Stimulated activated CD8-positive, alpha-beta memory T cell treated with anti-CD3 and anti-CD28 coated beads, Interleukin-7, amount 100 ng/mL, for 1 hour (primary cell): Measurements from ENCODE around the gene NENF.

Source experiments
- DNase-seq, 2 donors: peaks; one replicate each; pipeline ENCODE4 v3.0.0-alpha.2; 2020; ENCODE audit warnings: low read depth in 2 of 2

Gene NENF

DNA sequence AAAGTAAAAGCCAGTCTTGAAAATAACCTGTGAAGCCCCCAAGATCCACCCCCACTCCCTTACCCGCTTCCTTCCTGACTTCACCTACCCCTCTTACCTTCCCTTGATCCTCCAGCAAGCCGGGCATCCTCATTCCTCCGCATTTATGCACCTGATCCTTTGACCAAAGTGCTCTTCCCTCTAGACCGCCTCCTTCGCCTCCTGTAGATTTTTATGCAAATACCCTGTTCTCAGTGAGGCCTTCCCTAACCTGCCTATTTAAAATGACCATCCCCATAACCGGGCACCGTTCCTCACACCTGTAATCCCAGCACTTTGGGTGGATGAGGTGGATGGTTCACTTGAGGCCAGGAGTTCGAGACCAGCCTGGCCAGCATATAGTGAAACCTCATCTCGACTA lies 1.1 kb upstream of the NENF start:
- no peak for DNase-seq

DNA sequence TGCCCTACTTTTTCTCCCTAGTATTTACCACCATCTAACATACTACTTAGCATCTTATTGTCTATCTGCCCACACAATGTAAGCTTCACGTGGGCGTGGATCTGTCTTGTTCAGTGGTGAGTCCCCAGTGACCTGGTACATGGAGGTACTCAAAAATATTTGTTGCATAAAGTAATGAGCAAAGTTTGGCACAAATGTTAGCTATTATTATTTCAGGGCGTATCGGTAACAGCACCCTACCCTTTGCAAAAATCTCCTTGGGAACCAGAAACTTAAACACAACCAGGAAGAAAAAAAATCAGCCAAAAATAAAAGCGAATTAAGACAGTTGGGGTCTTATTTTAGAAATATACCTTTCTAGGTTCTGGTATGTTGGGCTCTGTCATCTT lies 454 bp upstream of the NENF start:
- DNase-seq = no peak

DNA sequence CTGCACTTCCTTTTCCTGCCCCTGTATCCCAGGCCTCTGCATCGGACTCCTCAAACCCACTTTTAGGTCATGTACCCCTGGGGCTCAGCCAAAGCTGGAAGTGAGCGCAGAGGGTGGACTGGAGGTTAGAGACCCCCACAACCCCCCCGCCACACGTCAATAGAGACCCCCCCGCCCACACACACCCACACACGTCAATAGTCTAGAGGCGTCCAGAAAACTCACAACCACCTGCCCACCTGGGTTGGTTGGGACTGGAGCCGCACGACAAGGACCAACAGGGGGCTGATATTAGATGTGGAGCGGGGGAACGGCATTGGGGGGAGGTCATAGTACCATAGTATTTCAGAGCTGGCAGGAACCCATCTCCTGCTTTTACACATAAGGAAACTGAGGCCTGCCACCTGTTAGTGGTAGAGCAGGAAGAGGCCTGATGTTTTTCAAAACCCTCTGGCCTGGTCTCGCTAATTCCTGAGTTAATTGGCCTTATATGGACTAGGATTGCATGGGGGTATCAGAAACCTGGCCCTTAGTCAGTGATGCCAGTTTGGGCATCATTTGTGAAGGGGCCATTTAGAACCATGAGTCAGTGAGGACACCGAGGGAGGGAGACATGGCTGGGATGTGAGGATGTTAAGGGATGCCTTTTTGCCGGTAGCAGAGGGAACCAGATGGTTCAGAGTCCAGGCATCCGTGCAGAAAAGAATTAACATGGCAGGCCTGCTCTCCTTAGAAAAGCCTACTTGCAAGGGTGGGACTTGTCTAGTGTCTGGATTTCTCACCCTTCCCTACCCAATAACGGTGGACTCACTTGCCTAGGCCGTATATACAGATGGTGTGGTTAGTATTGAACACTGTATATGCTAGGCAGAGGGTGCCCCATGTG lies 1.1 kb downstream of the NENF start:
- no peak for DNase-seq

DNA sequence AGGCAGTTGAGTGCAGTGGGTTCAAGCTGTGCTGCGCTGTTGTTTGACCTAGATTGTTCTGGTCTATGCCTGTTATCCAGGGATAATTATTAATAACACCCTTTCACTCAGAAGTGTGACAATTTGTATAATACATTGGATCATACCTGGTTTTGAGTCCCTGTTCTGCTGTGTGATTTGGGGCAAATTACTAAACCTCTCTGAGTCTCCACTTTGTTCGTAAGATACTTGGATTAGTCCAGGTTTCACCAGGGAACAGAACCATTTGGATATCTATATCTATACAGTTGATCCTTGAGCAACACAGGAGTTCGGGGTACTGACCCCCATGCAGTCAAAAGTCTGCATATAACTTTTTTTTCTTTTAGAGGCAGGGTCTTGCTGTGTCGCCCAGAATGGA lies 2.3 kb downstream of the NENF start:
- DNase-seq = no peak

DNA sequence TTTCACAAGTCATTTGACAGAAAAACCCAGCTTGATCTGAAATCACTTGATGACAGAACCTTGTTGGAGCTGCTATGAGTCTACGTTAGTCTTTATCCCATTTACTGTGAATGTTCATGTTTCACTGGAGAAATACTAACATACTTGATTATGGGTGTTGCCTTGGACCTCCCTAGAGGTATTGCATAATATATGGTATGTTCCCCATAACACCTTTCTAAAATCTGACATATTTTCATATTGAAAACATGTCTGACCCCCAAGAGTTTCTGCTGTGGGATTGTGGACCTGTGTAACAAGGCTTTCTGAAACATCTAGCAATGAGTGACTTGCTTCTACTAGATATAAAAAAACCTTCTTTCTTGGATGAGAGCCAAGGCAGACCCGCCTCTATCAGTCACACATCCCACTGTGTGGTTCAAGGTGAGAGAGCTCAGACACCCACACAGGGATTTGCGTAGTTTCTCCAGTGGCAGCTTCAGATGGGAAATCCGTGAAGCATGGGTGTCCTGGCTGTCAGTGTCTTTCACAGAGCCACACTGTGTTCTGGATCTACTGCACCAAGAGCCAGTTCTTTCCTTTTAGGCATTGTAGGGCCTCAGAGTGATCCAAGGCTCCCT lies 4.6 kb downstream of the NENF start:
- no peak for DNase-seq

DNA sequence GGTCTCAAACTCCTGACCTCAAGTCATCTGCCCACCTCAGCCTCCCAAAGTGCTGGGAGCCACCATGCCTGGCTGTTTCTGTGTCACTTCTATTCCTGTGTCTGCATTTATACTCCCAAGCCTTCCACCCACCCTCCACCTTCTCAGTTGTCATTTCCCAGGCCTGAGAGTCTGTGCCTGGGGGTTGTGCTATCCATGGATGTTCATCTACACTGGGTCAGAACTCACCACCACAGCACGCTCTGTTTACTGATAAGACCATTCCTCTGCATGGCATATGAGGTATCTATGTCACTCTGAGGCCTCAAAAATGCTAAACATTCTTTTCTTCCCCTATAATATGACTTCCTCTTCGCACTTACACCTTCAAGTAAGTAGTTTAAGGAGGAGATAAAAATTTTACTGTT lies 6.1 kb downstream of the NENF start:
- DNase-seq = no peak

DNA sequence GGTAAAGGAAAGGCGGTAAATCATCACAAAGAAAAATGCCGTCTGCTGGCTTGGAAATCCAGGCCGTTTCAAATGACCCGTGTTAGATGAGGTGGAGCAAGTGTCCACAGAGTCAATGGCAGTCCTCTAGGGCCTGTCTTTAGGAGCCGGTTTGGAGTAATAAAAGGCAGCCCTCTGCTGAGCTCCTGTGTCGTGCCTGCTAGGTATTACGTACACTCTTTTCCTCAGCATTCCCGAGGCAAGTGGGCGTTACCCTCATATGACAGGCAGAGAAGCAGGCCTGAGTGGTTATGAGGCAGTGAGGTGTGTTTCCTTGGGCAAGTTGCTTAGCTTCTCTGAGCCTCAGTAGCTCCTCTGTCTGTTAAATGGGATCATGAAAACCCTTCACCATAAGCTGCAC lies 7.7 kb downstream of the NENF start:
- DNase-seq = no peak

DNA sequence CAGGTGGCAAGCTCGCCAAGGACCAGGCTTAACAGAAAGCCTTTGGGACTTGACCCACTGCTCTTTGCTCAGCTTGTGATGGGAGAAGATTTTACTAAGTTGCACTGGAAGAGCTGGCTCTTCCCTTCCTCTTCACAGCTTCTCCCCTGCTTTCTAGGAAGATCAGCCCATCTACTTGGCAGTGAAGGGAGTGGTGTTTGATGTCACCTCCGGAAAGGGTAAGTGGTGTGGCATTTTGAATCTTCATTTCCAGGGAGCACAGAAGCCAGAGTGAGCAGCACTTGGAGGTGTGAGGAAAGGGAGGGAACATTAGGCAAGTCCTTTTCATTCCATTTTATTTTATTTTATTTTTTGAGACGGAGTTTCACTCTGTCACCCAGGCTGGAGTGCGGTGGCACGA lies 9.7 kb downstream of the NENF start:
- DNase-seq = no peak

DNA sequence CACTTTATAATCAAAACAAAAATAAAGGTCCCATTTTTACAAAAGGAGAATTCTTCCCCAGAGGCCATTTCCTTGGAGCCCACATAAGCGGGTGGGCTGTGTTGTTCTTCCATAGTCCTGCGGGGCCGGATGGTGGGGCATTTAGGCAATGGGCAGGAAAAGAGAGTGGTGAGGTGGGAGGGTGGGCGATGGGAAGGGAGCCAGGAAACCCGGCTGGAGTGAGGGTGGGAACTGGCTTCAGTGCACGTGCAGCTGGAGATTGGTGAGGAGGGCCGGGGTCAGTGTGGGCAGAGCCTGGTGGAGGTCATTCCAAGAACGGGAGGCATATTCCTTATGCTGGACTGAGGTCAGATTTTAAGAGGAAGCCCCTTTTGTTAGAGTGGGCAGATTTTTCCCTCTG lies 13.6 kb downstream of the NENF start:
- DNase-seq = no peak

DNA sequence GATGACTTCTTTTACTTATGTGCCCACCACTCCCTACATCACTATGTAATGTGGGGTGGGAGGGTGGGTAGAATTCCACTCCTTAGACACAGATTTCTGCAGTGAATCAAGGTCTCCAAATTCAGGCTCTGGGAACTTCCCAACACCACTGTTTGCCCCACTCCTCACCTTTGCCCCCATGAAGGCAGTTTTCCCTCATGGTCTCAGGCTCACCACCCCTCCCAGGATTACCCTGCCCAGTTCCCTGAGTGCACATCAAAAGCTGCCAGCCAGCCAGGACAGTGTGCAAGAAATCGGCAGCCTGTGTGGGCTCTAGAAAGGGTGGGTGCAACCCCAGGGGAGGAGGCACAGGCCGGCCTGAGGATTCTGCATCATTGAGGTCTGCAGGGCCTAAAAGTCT lies 14.8 kb downstream of the NENF start:
- DNase-seq = no peak

DNA sequence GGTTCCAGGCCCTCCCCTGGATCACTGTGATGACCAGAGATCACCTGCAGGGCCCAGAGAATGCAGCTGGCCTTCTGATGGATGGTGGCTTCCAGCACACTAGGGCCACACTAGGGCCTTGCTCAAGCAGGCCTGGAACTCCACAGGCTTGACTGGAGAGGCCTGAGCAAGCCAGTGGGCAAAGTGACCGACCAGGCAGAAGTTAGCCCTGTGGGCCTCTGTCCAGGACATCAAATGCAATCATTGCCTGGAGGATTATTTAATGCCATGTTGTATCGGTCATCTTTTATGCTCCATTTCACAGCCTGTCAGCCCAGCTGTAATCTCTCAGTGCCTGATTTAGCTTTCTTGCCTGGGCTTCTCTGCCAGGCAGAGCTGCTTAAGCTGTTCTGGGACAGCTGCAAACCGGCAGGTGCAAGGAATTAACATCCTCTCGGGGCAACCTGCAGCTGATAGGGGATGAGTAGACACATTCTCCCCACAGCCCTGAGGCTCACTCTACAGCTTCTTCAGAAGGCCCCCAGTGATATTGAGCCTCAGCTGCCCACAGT lies 17.7 kb downstream of the NENF start:
- no peak for DNase-seq

DNA sequence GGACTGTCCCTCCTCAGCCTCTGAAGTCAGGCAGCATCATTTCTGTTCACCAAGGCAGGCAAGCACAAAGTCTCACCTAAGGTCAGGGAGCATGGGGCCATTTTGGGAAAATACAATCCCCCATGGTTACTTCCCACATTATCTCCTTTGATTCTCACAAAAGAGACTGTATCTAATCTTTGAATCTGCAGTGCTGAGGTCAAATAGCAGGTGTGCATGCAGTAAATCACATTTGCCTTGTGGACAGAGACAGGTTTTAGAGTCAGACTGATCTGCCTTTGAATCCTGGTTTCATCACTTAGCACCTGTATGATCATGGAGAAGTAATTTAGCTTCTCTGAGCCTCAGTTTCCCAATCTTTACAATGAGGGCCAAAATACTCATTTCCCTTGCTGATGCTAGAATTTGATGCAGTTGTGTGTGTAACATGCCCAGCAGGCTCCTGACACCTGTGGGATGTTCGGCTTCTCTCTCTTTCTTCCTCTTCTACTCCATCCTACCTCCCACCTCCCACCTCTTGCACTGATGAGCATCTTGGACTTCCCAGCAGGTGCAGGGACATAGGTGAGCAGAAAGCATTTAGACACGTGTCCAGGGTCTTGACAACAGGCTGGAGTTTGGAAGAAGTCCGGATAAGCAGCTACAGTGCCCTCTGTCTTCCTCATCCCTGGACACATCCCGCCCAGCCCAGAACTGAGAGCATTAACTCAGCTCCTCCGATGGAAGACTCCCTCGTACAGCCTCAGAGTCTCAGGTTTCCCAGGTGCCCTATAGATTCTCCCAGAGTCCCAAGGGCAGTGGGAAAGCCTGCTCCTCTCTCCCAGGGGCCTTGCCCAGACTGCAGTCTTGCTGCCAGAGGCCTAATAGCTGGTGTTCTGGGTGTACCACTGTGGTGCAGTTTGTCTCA lies 18.9 kb downstream of the NENF start:
- DNase-seq = no peak

DNA sequence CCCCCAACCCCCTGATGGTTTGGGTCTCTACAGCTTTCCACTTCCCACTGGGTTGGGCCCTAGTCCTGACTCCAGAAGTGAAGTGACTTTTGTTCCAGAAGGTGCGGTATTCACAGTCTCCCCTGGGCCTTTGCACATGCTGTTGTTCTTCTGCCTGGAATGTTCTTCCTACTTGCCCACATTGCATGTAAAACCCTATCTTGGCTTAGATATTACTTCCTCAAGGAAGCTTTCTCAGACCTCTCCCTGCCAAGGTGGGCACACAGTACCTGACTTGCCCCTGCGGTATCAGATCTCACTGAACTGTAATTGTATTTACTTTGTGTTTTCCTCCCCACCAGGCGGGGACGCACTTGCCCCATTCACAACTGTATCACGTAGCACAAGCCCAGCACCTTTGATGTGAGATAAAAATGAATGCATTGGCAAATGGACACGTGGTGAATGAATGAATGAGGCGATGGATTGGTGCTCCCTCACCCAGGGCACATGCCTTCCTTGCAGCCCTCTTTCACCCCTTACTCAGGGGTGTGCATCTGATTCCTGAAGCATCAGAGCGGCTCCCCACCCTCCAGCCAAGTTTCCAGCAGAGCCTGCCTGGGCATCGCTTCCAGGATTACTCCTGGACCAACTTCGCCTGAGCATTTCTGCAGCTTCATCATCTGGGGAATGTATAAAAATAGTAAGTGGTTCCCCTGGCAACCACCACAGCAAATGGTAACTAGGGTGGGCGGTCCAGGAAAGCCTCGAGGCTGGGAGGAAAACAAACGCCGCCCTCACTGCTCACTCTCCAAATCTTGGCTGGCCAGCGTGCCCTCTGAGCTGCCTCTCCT lies 19.8 kb downstream of the NENF start:
- DNase-seq = no peak

DNA sequence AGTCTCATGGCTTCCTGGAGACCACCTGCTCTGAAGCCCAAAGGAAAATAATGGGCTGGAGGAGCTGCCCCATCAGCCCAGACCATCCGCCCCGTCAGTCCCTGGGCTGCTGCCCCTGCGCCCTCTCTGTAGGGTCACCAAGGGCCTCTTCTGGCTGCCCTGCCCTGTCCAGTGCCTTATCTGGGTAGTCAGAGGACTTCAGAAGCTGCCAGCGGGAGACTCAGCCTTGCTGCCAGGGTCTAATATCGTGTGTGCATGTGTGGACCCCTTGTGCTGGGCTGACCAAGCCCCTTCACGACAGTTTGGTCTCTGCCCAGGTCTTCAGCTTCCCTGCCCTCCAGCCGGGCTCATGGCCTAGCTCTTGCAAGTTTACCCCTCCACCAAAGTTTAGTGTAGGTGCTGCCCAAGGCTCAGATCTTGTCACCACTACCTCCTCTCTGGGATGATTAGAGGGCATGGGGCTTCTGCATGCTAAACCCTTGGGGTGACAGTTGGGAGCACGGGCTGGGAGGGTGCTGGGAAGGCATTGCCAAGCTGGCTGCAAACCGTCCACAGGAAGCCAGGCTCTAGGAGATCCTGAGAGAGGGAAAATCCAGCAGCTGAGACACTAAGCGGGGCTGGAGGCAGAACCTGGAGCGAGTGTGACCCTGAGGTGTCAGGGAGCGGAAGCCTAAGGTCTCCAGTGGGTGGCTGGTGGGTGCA lies 20.6 kb downstream of the NENF start:
- DNase-seq = no peak

DNA sequence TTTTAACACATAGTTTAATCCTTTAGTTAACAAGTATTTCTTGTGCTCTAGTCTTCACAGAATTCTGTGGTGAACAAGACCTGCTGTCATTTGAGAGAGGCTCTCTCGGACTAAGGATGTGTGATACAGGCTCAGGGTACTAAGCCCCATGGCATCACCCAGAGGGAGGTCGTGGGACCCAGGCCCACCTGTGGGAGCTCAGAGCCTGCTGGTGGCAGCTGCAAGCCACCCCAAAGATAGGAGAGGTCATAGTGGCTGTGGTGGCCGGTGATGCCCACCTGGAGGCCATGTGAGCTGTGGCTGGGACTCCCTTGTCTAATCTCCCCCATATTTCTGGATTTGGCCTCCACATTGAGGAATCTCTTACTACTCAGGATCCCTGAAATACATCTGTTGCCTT lies 22.0 kb downstream of the NENF start:
- DNase-seq = no peak

DNA sequence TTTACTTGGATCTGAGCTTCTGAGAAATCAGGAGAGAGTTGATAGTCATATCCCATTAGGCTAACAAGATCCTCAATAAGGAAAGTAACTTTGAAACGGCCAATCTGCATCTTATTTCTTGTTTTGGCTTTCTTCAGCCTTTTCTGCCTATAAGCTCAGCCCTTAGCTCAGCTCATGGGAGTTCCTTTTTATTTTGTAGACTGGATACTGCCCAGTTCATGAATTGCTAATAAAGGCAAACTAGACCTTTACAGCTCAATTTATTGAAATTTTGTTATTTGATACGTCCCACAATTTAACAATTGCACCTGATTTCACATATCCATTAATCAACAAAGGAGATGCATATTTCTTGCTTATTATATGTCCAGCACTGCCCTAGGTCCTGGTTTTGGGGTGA lies 22.7 kb downstream of the NENF start:
- no peak for DNase-seq

DNA sequence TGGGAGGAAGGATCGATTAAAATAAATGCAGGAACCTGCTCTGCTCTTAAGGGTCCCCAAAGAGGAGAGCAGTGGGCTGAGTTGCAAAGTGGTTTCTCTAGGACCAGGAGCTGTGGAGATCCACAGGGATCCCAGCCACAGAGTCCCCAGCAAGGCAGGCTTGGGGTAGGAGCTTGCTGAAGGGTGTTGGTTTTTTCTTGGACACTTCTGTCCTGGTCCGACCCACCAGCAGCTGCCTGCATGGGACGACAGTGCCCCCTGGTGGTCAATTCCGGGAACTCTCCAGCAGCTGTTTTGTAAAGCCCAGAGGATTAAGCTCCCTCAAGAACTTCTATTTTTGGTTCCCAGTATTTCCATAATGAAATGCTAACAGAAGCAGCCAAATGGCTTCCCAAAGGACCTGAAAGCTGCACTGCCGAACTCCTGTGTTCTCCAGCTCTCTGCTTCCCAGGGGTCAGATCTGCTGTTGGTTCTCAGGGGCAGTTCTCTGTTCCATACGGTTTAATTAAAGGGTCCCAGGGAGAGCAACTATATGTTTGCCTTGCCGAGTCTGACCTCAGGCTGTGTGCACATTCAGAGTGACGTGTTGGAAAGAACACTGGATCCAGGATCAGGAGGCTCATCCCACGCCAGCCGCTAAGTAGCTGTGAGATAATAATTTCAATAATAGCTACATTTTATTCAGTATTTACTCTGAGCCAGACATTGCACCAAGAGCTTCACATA lies 23.2 kb downstream of the NENF start:
- DNase-seq = peak; percentile 57 to 81

DNA sequence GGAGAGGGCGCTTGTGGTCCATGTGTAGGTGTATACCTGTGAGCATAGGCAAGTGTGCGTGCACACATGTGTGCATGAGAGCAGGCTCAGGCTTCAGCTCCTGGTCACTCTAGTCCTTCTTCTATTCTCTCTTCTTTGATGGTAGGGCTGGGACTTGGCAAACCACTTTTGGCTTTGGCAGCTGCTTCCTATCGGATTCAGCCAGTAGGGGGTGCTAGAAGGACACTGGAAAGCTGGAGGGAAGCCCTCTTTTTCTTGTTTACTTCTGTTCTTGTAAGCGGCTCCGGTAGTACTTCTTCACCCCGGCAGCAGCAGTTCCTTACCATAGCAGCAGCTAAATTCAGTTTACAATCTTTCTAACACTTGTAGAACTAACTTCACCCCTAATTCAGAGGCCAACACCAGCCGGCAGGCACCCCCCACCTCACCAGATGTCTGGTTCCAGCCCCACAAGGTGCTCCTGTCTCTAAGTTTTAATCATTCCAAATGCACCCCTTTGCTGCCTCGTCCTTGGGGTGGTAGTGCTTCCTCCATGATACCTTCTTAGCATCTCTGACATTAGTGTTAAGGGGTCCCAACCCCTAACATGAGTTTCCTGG lies 25.1 kb downstream of the NENF start:
- DNase-seq = peak; percentile 15 to 17

DNA sequence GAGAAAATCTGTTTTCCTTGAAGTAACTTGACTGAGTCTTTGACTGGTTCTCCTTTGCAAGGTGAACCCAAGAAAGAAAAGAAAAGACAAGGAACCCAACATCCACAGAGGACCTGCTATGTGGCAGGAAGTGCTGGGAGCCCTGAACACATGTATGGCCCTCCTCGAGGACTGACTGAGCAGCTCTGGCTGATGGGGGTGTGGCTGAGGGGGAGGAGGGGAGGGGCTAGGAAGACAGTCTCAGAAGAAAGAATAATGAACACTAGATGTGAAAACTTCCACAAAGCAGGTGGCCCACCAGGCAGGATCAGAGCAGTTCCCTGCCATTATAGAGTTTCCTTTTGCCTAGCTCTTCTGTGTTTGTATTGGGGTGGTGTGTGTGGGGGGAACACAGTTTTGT lies 26.1 kb downstream of the NENF start:
- no peak for DNase-seq

DNA sequence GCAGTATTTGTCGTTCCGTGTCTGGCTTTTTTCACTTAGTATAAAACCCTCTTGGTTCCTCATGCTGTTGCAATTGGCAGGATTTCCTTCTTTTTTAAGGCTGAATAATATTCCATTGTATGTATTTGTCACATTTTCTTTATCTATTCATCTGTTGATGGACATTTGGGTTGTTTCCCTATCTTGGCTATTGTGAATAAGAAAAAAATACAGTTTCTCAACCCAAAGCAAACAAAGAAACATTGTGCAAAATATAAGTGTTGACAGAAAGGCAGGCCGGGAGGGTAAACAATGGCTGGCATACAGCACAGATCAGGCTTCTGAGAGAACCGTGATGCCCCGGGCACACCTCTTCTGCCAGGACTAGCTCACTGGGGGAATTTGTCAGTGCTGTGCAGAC lies 26.9 kb downstream of the NENF start:
- no peak for DNase-seq
